ENCODE measurements around the gene RERE. TPM values are rescaled to one million over a fixed set of nuclear protein-coding genes. Genes with fewer than 3 reads are reported as not detected.
A peak's percentile ranks its signal among the peaks of the same experiment; 100 is the strongest.
"Not testable (repeated sequence)": the region's sequence is repeated elsewhere in the genome, so short reads cannot be mapped to it uniquely, and the experiment has no call there.

Gene RERE
- total and polyA plus RNA-seq, 2 experiments from 2014 or later = 148 to 170 TPM

DNA sequence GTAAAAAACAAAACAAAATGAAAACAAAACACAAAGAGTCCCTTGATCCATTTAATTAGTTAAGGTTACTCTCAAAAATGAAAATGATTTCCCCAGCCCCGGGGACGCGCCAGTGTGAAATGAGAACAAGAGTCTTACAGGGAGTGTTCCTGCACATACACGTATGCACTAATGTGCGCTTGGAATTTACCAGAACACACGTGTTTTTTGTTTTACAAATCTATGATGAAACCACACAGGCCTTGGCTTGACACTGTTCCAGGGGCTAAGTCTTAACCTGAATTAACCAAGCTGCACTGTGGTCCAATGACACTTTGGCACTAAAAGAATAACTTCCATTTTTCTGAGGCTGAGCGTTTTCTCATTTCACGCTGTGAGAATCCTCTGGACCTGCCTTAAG lies 435.8 kb downstream of the RERE start (continued):
- TF ChIP-seq EZH2 (IDR thresholded peaks at IDR 0.05; ENCODE audit: low read depth, unreplicated experiment) (no peak), CREB1 (CRISPR knock-in tag; IDR thresholded peaks at IDR 0.05; ENCODE audit: low read depth) (no peak), POLR2AphosphoS5 (IDR thresholded peaks at IDR 0.05; ENCODE audit: low read depth) (no peak)

GRCh38 chr1:8380310-8380709 lies 437.1 kb downstream of the RERE start:
- H3K27me3 ChIP-seq (ENCODE audit: insufficient read depth); H3K4me3 Mint-ChIP-seq; H3K27ac Mint-ChIP-seq; H3K9me3 Mint-ChIP-seq; H3K9me2 ChIP-seq (ENCODE audit: insufficient read depth); H3K27me3 Mint-ChIP-seq (ENCODE audit: insufficient read depth, low read depth, poor library complexity); DNase-seq (ENCODE audit: low spot score); H2AFZ ChIP-seq; H3K36me3 Mint-ChIP-seq (ENCODE audit: low read depth); H3K27ac ChIP-seq (ENCODE audit: low read depth); H3F3A ChIP-seq (replicated peaks; ENCODE audit: low read depth); H3K4me3 ChIP-seq; H3K4me2 ChIP-seq; H3K36me3 ChIP-seq (ENCODE audit: insufficient read depth); ATAC-seq: not testable (repeated sequence)
- H4K20me1 ChIP-seq (replicated peaks; ENCODE audit: insufficient read depth) = peaks cover 67% of the 10 kb centered on the region
- peaks cover 15% of the 10 kb centered on the region for H3K4me1 ChIP-seq (ENCODE audit: insufficient read depth)
- peaks cover 93% of the 10 kb centered on the region for H3K79me2 ChIP-seq (replicated peaks; ENCODE audit: insufficient read depth)
- peaks cover 47% of the 10 kb centered on the region for H3K4me1 Mint-ChIP-seq

DNA sequence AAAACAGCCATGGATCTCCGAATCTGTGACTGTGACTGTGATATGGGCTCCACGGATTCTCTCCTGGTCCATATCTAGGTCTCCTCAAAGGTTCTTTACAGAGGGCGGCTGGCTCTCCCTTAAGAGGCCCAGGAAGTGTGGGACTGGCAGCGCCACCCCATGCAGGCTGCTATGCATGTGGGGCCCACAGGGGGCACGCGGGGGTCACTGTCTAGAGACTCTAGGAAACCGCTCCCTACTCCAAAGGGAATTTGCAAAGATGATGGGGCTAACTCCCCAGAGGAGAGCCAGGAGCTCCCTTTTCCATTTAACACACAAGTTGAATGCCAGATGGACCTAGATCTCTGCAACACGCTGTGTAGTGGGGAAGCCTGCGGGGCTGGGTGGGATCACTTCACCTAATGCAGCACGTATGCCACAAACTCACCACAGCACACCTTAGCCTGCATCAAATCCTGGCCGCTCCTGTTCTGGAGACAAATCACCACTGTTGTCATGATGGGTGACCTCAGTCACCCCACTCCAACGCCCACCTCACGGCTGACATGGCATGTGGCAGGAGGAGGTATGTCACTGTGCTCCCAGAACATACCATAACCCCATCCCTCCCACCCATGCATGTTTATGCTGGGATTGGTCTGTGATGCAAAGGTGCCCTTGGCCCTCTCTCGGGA lies 437.8 kb downstream of the RERE start:
- H3K36me3 ChIP-seq (ENCODE audit: insufficient read depth) = no peaks in the 10 kb centered on the region
- peaks cover 16% of the 10 kb centered on the region for H3K4me1 ChIP-seq (ENCODE audit: insufficient read depth)
- peaks cover 3% of the 10 kb centered on the region for H3K27me3 Mint-ChIP-seq (ENCODE audit: insufficient read depth, low read depth, poor library complexity)
- no peak overlapping the region for H3K4me3 Mint-ChIP-seq
- no peaks in the 10 kb centered on the region for H3K9me3 Mint-ChIP-seq
- no peak overlapping the region for H3K27ac Mint-ChIP-seq
- peaks cover 91% of the 10 kb centered on the region for H3K79me2 ChIP-seq (replicated peaks; ENCODE audit: insufficient read depth)
- no peak overlapping the region for H3K4me2 ChIP-seq
- DNase-seq (ENCODE audit: low spot score) = peak; percentile 33
- no peaks in the 10 kb centered on the region for H3K9me2 ChIP-seq (ENCODE audit: insufficient read depth)
- ATAC-seq = peak; percentile 31
- H4K20me1 ChIP-seq (replicated peaks; ENCODE audit: insufficient read depth) = peaks cover 62% of the 10 kb centered on the region
- no peak overlapping the region for H3K27ac ChIP-seq (ENCODE audit: low read depth)
- H3K4me1 Mint-ChIP-seq = peaks cover 44% of the 10 kb centered on the region
- no peaks in the 10 kb centered on the region for H3K27me3 ChIP-seq (ENCODE audit: insufficient read depth)
- no peak overlapping the region for H3K4me3 ChIP-seq
- peaks cover 11% of the 10 kb centered on the region for H3K36me3 Mint-ChIP-seq (ENCODE audit: low read depth)
- H3F3A ChIP-seq (replicated peaks; ENCODE audit: low read depth) = peaks cover 4% of the 10 kb centered on the region; the same call in 1 of the 2 replicates
- H2AFZ ChIP-seq = no peak overlapping the region
- TF ChIP-seq, protein P1, sequence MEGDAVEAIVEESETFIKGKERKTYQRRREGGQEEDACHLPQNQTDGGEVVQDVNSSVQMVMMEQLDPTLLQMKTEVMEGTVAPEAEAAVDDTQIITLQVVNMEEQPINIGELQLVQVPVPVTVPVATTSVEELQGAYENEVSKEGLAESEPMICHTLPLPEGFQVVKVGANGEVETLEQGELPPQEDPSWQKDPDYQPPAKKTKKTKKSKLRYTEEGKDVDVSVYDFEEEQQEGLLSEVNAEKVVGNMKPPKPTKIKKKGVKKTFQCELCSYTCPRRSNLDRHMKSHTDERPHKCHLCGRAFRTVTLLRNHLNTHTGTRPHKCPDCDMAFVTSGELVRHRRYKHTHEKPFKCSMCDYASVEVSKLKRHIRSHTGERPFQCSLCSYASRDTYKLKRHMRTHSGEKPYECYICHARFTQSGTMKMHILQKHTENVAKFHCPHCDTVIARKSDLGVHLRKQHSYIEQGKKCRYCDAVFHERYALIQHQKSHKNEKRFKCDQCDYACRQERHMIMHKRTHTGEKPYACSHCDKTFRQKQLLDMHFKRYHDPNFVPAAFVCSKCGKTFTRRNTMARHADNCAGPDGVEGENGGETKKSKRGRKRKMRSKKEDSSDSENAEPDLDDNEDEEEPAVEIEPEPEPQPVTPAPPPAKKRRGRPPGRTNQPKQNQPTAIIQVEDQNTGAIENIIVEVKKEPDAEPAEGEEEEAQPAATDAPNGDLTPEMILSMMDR (conservative IDR thresholded peaks at IDR 0.05; ENCODE audit: low read depth in 2 of 2) = peak in 1 of 2 experiments; percentile 2; a peak in 1 of 4 replicates
- TF ChIP-seq ZNF331 (CRISPR knock-in tag; IDR thresholded peaks at IDR 0.05; ENCODE audit: low read depth) (no peak), STAT1 (IDR thresholded peaks at IDR 0.05; ENCODE audit: unreplicated experiment) (no peak), CREB1 (CRISPR knock-in tag; IDR thresholded peaks at IDR 0.05; ENCODE audit: low read depth) (no peak), NANOG (IDR thresholded peaks at IDR 0.05; ENCODE audit: borderline replicate concordance) (no peak), EZH2phosphoT487 (IDR thresholded peaks at IDR 0.05; ENCODE audit: unreplicated experiment) (no peak)
- TF ChIP-seq, protein P2, sequence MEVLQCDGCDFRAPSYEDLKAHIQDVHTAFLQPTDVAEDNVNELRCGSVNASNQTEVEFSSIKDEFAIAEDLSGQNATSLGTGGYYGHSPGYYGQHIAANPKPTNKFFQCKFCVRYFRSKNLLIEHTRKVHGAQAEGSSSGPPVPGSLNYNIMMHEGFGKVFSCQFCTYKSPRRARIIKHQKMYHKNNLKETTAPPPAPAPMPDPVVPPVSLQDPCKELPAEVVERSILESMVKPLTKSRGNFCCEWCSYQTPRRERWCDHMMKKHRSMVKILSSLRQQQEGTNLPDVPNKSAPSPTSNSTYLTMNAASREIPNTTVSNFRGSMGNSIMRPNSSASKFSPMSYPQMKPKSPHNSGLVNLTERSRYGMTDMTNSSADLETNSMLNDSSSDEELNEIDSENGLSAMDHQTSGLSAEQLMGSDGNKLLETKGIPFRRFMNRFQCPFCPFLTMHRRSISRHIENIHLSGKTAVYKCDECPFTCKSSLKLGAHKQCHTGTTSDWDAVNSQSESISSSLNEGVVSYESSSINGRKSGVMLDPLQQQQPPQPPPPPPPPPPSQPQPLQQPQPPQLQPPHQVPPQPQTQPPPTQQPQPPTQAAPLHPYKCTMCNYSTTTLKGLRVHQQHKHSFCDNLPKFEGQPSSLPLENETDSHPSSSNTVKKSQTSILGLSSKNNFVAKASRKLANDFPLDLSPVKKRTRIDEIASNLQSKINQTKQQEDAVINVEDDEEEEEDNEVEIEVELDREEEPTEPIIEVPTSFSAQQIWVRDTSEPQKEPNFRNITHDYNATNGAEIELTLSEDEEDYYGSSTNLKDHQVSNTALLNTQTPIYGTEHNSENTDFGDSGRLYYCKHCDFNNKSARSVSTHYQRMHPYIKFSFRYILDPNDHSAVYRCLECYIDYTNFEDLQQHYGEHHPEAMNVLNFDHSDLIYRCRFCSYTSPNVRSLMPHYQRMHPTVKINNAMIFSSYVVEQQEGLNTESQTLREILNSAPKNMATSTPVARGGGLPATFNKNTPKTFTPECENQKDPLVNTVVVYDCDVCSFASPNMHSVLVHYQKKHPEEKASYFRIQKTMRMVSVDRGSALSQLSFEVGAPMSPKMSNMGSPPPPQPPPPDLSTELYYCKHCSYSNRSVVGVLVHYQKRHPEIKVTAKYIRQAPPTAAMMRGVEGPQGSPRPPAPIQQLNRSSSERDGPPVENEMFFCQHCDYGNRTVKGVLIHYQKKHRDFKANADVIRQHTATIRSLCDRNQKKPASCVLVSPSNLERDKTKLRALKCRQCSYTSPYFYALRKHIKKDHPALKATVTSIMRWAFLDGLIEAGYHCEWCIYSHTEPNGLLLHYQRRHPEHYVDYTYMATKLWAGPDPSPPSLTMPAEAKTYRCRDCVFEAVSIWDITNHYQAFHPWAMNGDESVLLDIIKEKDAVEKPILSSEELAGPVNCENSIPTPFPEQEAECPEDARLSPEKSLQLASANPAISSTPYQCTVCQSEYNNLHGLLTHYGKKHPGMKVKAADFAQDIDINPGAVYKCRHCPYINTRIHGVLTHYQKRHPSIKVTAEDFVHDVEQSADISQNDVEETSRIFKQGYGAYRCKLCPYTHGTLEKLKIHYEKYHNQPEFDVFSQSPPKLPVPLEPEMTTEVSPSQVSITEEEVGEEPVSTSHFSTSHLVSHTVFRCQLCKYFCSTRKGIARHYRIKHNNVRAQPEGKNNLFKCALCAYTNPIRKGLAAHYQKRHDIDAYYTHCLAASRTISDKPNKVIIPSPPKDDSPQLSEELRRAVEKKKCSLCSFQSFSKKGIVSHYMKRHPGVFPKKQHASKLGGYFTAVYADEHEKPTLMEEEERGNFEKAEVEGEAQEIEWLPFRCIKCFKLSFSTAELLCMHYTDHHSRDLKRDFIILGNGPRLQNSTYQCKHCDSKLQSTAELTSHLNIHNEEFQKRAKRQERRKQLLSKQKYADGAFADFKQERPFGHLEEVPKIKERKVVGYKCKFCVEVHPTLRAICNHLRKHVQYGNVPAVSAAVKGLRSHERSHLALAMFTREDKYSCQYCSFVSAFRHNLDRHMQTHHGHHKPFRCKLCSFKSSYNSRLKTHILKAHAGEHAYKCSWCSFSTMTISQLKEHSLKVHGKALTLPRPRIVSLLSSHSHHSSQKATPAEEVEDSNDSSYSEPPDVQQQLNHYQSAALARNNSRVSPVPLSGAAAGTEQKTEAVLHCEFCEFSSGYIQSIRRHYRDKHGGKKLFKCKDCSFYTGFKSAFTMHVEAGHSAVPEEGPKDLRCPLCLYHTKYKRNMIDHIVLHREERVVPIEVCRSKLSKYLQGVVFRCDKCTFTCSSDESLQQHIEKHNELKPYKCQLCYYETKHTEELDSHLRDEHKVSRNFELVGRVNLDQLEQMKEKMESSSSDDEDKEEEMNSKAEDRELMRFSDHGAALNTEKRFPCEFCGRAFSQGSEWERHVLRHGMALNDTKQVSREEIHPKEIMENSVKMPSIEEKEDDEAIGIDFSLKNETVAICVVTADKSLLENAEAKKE (CRISPR knock-in tag; IDR thresholded peaks at IDR 0.05) = no peak
